WTC11 (cell line): ENCODE results near the gene MAP3K12. TPM values are rescaled to one million over a fixed set of nuclear protein-coding genes. Genes with fewer than 3 reads are reported as not detected.

Experiments
- ATAC-seq: fragments of 200-7000 bp; cut with Tn5 transposase; 2 replicates; pipeline ENCODE4 v1.10.0; 2021; ENCODE audit warnings: mild to moderate bottlenecking, moderate library complexity
- CTCF ChIA-PET: fragments of 300-600 bp; sonication (Branson Sonifier 250); formaldehyde crosslinking; loops from one replicate; lab custom pipeline; 2021; ENCODE audit warnings: antibody characterized with exemption; lab: Charles Lee
- POLR2A ChIA-PET: fragments of 350-600 bp; sonication (Branson Sonifier 250); formaldehyde crosslinking; loops from one replicate; lab custom pipeline; 2021; ENCODE audit warnings: antibody characterized with exemption; lab: Charles Lee
- DNase-seq: peaks from one replicate; pipeline ENCODE4 v3.0.0; 2021; ENCODE audit warnings: low spot score
- H3K27ac Mint-ChIP-seq: 2 replicates; pipeline ENCODE4 v1.8.0; 2021; ENCODE audit warnings: mixed read lengths
- H3K27me3 Mint-ChIP-seq: 2 replicates; pipeline ENCODE4 v1.8.0; 2021; ENCODE audit warnings: low read depth, mild to moderate bottlenecking, moderate library complexity, mixed read lengths
- H3K36me3 Mint-ChIP-seq: 2 replicates; pipeline ENCODE4 v1.8.0; 2021; ENCODE audit warnings: mixed read lengths
- H3K4me1 Mint-ChIP-seq: 2 replicates; pipeline ENCODE4 v1.8.0; 2022; ENCODE audit warnings: mixed read lengths
- H3K4me3 Mint-ChIP-seq: 2 replicates; pipeline ENCODE4 v1.8.0; 2021; ENCODE audit warnings: mild to moderate bottlenecking, moderate library complexity, mixed read lengths
- H3K9me3 Mint-ChIP-seq: 2 replicates; pipeline ENCODE4 v1.8.0; 2021; ENCODE audit warnings: mixed read lengths
- NFATC4 ChIP-seq: fragments of 250-450 bp; sonication (Bioruptor Pico); IDR thresholded peaks from 2 replicates; pipeline ENCODE4 v1.9.0; 2021; ENCODE audit warnings: mild to moderate bottlenecking
- SMAD3 ChIP-seq: sonication (generic); formaldehyde crosslinking; IDR thresholded peaks from 2 replicates; pipeline ENCODE4 v1.8.0; 2022; ENCODE audit warnings: missing genetic modification reagents, mild to moderate bottlenecking, borderline replicate concordance
- SOX15 ChIP-seq: fragments of 250-450 bp; sonication (Bioruptor Pico); IDR thresholded peaks from 2 replicates; pipeline ENCODE4 v1.9.0; 2021; ENCODE audit warnings: mild to moderate bottlenecking
- TP53 ChIP-seq: sonication (generic); formaldehyde crosslinking; IDR thresholded peaks from 2 replicates; pipeline ENCODE4 v1.8.1; 2023; ENCODE audit warnings: mild to moderate bottlenecking, missing genetic modification reagents
- total RNA-seq: library from RNA; stranded (reverse); gene quantifications from 3 replicates; pipeline ENCODE4 v1.2.3, GENCODE V29; 2021
- TF ChIP-seq, protein P1 (sequence below): fragments of 250-450 bp; sonication (Bioruptor Pico); IDR thresholded peaks from 2 replicates; pipeline ENCODE4 v1.8.0; 2021; ENCODE audit warnings: mild to moderate bottlenecking
- TF ChIP-seq, protein P2 (sequence below): sonication (generic); formaldehyde crosslinking; IDR thresholded peaks from 2 replicates; pipeline ENCODE4 v1.8.0; 2022; ENCODE audit warnings: mild to moderate bottlenecking, missing genetic modification reagents
- TF ChIP-seq, protein P3 (sequence below): sonication (generic); formaldehyde crosslinking; IDR thresholded peaks from 2 replicates; pipeline ENCODE4 v1.8.0; 2022; ENCODE audit warnings: mild to moderate bottlenecking, missing genetic modification reagents
- TF ChIP-seq, protein P4 (sequence below): sonication (generic); formaldehyde crosslinking; IDR thresholded peaks from 2 replicates; pipeline ENCODE4 v1.8.0; 2023; ENCODE audit warnings: missing genetic modification reagents, mild to moderate bottlenecking, borderline replicate concordance
- TF ChIP-seq, protein P5 (sequence below): sonication (generic); formaldehyde crosslinking; IDR thresholded peaks from 2 replicates; pipeline ENCODE4 v1.8.1; 2023; ENCODE audit warnings: mild to moderate bottlenecking, moderate library complexity, missing genetic modification reagents

Gene MAP3K12
- total RNA-seq, 1 experiment from 2014 or later, result 23.6 TPM

DNA sequence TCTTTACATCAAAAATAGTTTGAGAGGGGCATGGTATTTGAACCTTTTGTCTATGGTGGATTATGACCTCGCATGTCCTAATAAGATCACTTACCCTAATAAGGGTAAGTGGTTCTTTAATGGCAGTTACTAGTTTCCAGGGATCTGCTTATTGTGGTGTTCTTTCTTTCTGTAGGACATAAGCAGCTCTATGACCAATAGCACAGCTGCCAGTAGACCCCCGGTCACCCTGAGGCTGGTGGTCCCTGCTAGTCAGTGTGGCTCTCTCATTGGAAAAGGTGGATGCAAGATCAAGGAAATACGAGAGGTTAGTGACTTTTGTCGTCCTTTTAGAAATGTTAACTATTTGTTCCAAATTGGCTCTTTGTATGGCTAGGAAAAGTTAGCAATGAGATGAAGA, 40.2 kb downstream of the MAP3K12 start:
- peaks cover 44% of the 10 kb centered on the region for H3K4me1 Mint-ChIP-seq

DNA sequence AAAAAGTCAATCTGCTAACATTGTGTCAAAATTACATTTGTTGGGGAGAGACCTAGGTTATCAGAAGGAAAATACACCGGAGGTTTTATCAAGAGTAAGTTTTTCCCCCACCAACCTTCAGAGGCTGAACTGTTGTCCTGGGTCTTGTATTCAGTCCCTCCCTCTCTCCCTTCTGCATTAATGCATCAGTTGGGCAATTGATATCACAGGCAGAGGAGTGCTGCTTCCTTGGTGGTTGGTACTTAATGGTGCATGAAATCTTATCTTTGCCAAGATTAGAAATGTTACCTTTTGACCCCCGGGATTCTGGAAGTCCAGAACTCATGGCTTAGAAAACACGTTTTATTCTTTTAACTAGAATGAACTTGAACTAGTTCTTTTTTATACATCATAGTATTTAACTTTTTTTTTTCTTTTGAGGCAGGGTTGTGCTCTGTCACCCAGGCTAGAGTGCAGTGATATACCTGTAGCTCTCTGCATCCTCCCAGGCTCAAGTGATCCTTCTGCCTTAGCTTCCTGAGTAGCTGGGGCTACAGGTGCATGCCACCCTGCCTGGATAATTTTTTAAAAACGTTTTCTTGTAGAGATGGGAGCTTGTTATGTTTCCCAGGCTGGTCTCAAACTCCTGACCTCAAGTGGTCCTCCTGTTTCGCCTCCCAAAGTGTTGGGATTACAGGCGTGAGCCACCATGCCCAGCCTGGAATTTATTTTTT, 42.4 kb downstream of the MAP3K12 start:
- peaks cover 38% of the 10 kb centered on the region for H3K4me1 Mint-ChIP-seq
- no peaks in the 10 kb centered on the region for H3K9me3 Mint-ChIP-seq
- H3K4me3 Mint-ChIP-seq, result no peak overlapping the region
- TF ChIP-seq SOX15 (CRISPR knock-in tag) (no peak), NFATC4 (0 out of 2 replicates have a peak, but pooled peaks have one; percentile 31)
- TF ChIP-seq, all 79 proteins: peak for 1
- Mint-ChIP-seq H3K27ac (no peak overlapping the region), H3K27me3 (no peaks in the 10 kb centered on the region), H3K36me3 (peaks cover 86% of the 10 kb centered on the region)
- no peak for ATAC-seq
- POLR2A ChIA-PET, result interaction anchor here (0.6 kb wide), 1 partner anchor 15 kb away, joined by 3 read pairs; no protein-coding TSS in a partner anchor
- DNase-seq, result no peak
- CTCF ChIA-PET, result interaction anchor here (1.0 kb wide), 1 partner anchor 20 kb away, joined by 3 read pairs; no protein-coding TSS in a partner anchor

More for the DNA sequence above, 40.2 kb downstream of the MAP3K12 start:
- Mint-ChIP-seq H3K9me3 (no peaks in the 10 kb centered on the region), H3K36me3 (peaks cover 95% of the 10 kb centered on the region), H3K27ac (peak overlapping the region; percentile 9; the same call in 1 of the 2 replicates), H3K27me3 (no peaks in the 10 kb centered on the region), H3K4me3 (no peak overlapping the region)
- ChIA-PET CTCF (interaction anchor here (0.9 to 1.0 kb wide), 2 partner anchors 18 to 23 kb away, joined by 3 read pairs; no protein-coding TSS in a partner anchor), POLR2A (interaction anchor here (0.7 to 1.0 kb wide), 2 partner anchors 16 to 64 kb away, joined by 4 read pairs; no protein-coding TSS in a partner anchor)
- ATAC-seq (no peak), DNase-seq (no peak)
- TF ChIP-seq, protein P1, sequence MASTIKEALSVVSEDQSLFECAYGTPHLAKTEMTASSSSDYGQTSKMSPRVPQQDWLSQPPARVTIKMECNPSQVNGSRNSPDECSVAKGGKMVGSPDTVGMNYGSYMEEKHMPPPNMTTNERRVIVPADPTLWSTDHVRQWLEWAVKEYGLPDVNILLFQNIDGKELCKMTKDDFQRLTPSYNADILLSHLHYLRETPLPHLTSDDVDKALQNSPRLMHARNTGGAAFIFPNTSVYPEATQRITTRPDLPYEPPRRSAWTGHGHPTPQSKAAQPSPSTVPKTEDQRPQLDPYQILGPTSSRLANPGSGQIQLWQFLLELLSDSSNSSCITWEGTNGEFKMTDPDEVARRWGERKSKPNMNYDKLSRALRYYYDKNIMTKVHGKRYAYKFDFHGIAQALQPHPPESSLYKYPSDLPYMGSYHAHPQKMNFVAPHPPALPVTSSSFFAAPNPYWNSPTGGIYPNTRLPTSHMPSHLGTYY (CRISPR knock-in tag), result 0 out of 2 replicates have a peak, but pooled peaks have one; percentile 58
- TF ChIP-seq, protein P2, sequence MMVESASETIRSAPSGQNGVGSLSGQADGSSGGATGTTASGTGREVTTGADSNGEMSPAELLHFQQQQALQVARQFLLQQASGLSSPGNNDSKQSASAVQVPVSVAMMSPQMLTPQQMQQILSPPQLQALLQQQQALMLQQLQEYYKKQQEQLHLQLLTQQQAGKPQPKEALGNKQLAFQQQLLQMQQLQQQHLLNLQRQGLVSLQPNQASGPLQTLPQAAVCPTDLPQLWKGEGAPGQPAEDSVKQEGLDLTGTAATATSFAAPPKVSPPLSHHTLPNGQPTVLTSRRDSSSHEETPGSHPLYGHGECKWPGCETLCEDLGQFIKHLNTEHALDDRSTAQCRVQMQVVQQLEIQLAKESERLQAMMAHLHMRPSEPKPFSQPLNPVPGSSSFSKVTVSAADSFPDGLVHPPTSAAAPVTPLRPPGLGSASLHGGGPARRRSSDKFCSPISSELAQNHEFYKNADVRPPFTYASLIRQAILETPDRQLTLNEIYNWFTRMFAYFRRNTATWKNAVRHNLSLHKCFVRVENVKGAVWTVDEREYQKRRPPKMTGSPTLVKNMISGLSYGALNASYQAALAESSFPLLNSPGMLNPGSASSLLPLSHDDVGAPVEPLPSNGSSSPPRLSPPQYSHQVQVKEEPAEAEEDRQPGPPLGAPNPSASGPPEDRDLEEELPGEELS (CRISPR knock-in tag), result no peak

DNA sequence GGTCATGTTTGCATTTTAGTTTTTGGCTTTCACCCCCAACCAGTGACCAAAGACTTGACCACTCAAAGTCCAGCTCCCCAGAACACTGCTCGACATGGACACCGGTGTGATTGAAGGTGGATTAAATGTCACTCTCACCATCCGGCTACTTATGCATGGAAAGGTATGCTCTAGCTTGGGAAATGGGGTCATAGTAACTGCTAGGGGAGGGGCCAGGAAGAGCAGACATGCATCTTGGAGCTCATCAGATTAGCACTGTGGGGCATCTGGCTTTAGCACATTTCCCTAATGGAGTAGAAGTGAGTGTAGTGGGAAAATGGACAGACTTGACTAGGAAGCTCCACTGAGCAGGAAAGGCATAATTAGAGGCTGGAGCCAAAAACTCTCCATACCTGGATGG, 44.6 kb downstream of the MAP3K12 start:
- DNase-seq (no peak), ATAC-seq (no peak)
- H3K36me3 Mint-ChIP-seq, result peaks cover 65% of the 10 kb centered on the region

More for the DNA sequence above, 44.6 kb downstream of the MAP3K12 start:
- POLR2A ChIA-PET, result interaction anchor here (1.1 to 1.6 kb wide), 3 partner anchors 11 to 46 kb away, joined by 3 to 5 read pairs (median 4); partner anchors contain the start of gene TARBP2
- CTCF ChIA-PET, result interaction anchor here (0.9 to 1.2 kb wide), 2 partner anchors 22 to 34 kb away, joined by 3 read pairs; no protein-coding TSS in a partner anchor
- TF ChIP-seq, protein P3, sequence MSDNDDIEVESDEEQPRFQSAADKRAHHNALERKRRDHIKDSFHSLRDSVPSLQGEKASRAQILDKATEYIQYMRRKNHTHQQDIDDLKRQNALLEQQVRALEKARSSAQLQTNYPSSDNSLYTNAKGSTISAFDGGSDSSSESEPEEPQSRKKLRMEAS (CRISPR knock-in tag), result no peak
- TF ChIP-seq SMAD3 (CRISPR knock-in tag), result no peak
- no peak for TF ChIP-seq TP53 (CRISPR knock-in tag)
- TF ChIP-seq, protein P4, sequence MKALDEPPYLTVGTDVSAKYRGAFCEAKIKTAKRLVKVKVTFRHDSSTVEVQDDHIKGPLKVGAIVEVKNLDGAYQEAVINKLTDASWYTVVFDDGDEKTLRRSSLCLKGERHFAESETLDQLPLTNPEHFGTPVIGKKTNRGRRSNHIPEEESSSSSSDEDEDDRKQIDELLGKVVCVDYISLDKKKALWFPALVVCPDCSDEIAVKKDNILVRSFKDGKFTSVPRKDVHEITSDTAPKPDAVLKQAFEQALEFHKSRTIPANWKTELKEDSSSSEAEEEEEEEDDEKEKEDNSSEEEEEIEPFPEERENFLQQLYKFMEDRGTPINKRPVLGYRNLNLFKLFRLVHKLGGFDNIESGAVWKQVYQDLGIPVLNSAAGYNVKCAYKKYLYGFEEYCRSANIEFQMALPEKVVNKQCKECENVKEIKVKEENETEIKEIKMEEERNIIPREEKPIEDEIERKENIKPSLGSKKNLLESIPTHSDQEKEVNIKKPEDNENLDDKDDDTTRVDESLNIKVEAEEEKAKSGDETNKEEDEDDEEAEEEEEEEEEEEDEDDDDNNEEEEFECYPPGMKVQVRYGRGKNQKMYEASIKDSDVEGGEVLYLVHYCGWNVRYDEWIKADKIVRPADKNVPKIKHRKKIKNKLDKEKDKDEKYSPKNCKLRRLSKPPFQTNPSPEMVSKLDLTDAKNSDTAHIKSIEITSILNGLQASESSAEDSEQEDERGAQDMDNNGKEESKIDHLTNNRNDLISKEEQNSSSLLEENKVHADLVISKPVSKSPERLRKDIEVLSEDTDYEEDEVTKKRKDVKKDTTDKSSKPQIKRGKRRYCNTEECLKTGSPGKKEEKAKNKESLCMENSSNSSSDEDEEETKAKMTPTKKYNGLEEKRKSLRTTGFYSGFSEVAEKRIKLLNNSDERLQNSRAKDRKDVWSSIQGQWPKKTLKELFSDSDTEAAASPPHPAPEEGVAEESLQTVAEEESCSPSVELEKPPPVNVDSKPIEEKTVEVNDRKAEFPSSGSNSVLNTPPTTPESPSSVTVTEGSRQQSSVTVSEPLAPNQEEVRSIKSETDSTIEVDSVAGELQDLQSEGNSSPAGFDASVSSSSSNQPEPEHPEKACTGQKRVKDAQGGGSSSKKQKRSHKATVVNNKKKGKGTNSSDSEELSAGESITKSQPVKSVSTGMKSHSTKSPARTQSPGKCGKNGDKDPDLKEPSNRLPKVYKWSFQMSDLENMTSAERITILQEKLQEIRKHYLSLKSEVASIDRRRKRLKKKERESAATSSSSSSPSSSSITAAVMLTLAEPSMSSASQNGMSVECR (CRISPR knock-in tag), result no peak
- TF ChIP-seq, protein P5, sequence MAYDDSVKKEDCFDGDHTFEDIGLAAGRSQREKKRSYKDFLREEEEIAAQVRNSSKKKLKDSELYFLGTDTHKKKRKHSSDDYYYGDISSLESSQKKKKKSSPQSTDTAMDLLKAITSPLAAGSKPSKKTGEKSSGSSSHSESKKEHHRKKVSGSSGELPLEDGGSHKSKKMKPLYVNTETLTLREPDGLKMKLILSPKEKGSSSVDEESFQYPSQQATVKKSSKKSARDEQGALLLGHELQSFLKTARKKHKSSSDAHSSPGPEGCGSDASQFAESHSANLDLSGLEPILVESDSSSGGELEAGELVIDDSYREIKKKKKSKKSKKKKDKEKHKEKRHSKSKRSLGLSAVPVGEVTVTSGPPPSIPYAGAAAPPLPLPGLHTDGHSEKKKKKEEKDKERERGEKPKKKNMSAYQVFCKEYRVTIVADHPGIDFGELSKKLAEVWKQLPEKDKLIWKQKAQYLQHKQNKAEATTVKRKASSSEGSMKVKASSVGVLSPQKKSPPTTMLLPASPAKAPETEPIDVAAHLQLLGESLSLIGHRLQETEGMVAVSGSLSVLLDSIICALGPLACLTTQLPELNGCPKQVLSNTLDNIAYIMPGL (CRISPR knock-in tag), result no peak
- Mint-ChIP-seq H3K4me1 (peaks cover 28% of the 10 kb centered on the region), H3K27ac (peak overlapping the region; percentile 92), H3K4me3 (peak overlapping the region; percentile 96), H3K27me3 (no peaks in the 10 kb centered on the region), H3K9me3 (no peaks in the 10 kb centered on the region)
